OCI-LY1 (cell line): ENCODE measurements around the gene ZNF226.
"Not testable (repeated sequence)": the region's sequence is repeated elsewhere in the genome, so short reads cannot be mapped to it uniquely, and the experiment has no call there.

Experiments used
- H2AFZ ChIP-seq: fragments of 200-600 bp; sonication (generic), shearing (Covaris generic); 2 replicates; pipeline ENCODE4 v1.6.0; 2014; ENCODE audit warnings: antibody characterized with exemption, mild to moderate bottlenecking, low read length
- H3F3A ChIP-seq: fragments of 200-600 bp; sonication (generic), shearing (Covaris generic); 2 replicates; pipeline ENCODE4 v1.6.0; 2014; ENCODE audit warnings: mild to moderate bottlenecking, antibody characterized with exemption, low read length, moderate library complexity; ENCODE audit not compliant: insufficient read depth
- H3K27ac ChIP-seq: fragments of 200-600 bp; sonication (generic); 2 replicates; pipeline ENCODE4 v1.5.1; 2014; ENCODE audit warnings: low read length, mixed run types, mild to moderate bottlenecking, low read depth; ENCODE audit not compliant: poor library complexity, severe bottlenecking
- H3K27me3 ChIP-seq: fragments of 200-600 bp; sonication (generic); 2 replicates; pipeline ENCODE4 v1.6.0; 2014; ENCODE audit warnings: antibody characterized with exemption, mild to moderate bottlenecking, low read length, moderate library complexity; ENCODE audit not compliant: insufficient read depth
- H3K36me3 ChIP-seq: fragments of 200-600 bp; sonication (generic); 2 replicates; pipeline ENCODE4 v1.6.1; 2014; ENCODE audit warnings: mild to moderate bottlenecking, antibody characterized with exemption, low read length, moderate library complexity, mixed read lengths; ENCODE audit not compliant: insufficient read depth
- H3K4me1 ChIP-seq: fragments of 200-600 bp; sonication (generic); 2 replicates; pipeline ENCODE4 v1.5.1; 2014; ENCODE audit warnings: mild to moderate bottlenecking, low read length, moderate library complexity; ENCODE audit not compliant: insufficient read depth, severe bottlenecking
- H3K4me2 ChIP-seq: fragments of 200-600 bp; sonication (generic), shearing (Covaris generic); 2 replicates; pipeline ENCODE4 v1.6.1; 2014; ENCODE audit warnings: low read length
- H3K4me3 ChIP-seq: fragments of 200-600 bp; sonication (generic); 2 replicates; pipeline ENCODE4 v1.5.1; 2014; ENCODE audit warnings: low read length, low read depth, mild to moderate bottlenecking, mixed read lengths; ENCODE audit not compliant: poor library complexity, severe bottlenecking
- H3K79me2 ChIP-seq: fragments of 200-600 bp; shearing (Covaris generic); 2 replicates; pipeline ENCODE4 v1.6.1; 2016; ENCODE audit warnings: mixed run types, low read length, mixed read lengths; ENCODE audit not compliant: insufficient read depth
- H3K9ac ChIP-seq: fragments of 200-600 bp; sonication (generic), shearing (Covaris generic); 2 replicates; pipeline ENCODE4 v1.6.1; 2014; ENCODE audit warnings: mild to moderate bottlenecking, low read length, mixed read lengths
- H3K9me2 ChIP-seq: fragments of 200-600 bp; sonication (generic), shearing (Covaris generic); 2 replicates; pipeline ENCODE4 v1.6.1; 2014; ENCODE audit warnings: low read depth, mild to moderate bottlenecking, low read length, mixed read lengths
- H3K9me3 ChIP-seq: fragments of 200-600 bp; shearing (Covaris generic); 2 replicates; pipeline ENCODE4 v1.6.1; 2014; ENCODE audit warnings: low read length, mixed read lengths
- H4K20me1 ChIP-seq: fragments of 200-600 bp; sonication (generic), shearing (Covaris generic); 2 replicates; pipeline ENCODE4 v1.6.0; 2016; ENCODE audit warnings: mild to moderate bottlenecking, low read length; ENCODE audit not compliant: insufficient read depth
- EZH2 ChIP-seq: fragments of 200-600 bp; sonication (generic), shearing (Covaris generic); IDR thresholded peaks from 2 replicates; pipeline ENCODE4 v1.8.0; 2017; ENCODE audit warnings: borderline replicate concordance, mixed run types, mild to moderate bottlenecking, antibody characterized with exemption, low read length, moderate library complexity, mixed read lengths
- TF ChIP-seq, protein P1 (sequence below): fragments of 200-600 bp; sonication (generic), shearing (Covaris generic); IDR thresholded peaks from 2 replicates; pipeline ENCODE4 v1.5.1; 2017; ENCODE audit warnings: mild to moderate bottlenecking, antibody characterized with exemption, low read length, moderate library complexity, mixed read lengths

Gene ZNF226

DNA sequence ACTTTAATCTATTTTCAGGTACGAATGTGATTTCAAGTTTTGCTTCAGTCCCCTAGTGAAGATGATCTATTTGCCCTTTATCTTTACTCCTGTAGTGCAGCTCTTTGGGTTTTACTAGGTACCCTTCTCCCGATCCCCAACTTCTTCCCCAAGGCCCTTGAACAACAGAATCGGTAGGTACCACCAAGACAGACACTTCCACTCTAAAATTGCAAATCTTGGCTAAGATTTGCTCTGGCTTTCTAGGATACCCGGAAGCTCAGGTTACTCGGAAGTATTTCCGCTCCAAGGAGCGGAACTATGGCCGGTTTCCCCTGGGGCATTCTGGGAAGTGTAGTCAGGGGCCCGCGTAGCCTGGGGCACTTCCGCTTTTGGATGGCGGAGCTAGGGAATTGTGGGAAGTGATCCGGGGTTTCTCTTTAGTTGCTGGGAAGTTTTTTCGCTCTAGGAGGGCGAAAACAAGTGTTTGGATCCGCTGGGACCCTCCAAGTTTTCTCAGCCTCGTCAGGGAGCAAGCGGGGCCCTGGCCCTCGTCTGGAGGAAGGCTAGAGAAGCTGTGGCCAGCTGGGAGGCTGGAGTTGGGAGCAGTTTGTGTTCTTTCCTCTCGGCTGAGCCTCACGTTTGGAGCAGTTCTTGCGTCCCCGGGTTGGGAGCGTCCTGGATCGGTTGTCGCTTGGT is 42.4 kb downstream of the ZNF226 start:
- H3K4me3 ChIP-seq: peak overlapping the region; percentile 93
- H3K9ac ChIP-seq: peak overlapping the region; percentile 95
- no peak for TF ChIP-seq EZH2
- TF ChIP-seq, protein P1, sequence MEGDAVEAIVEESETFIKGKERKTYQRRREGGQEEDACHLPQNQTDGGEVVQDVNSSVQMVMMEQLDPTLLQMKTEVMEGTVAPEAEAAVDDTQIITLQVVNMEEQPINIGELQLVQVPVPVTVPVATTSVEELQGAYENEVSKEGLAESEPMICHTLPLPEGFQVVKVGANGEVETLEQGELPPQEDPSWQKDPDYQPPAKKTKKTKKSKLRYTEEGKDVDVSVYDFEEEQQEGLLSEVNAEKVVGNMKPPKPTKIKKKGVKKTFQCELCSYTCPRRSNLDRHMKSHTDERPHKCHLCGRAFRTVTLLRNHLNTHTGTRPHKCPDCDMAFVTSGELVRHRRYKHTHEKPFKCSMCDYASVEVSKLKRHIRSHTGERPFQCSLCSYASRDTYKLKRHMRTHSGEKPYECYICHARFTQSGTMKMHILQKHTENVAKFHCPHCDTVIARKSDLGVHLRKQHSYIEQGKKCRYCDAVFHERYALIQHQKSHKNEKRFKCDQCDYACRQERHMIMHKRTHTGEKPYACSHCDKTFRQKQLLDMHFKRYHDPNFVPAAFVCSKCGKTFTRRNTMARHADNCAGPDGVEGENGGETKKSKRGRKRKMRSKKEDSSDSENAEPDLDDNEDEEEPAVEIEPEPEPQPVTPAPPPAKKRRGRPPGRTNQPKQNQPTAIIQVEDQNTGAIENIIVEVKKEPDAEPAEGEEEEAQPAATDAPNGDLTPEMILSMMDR: no peak
- H3K27me3 ChIP-seq: no peaks in the 10 kb centered on the region
- H3K4me1 ChIP-seq: peaks cover 17% of the 10 kb centered on the region
- peak overlapping the region; percentile 35 for H3K27ac ChIP-seq
- H4K20me1 ChIP-seq: no peaks in the 10 kb centered on the region
- H3K9me3 ChIP-seq: peaks cover 10% of the 10 kb centered on the region
- H3K4me2 ChIP-seq: peak overlapping the region; percentile 90
- H2AFZ ChIP-seq: peak overlapping the region; percentile 96
- no peaks in the 10 kb centered on the region for H3F3A ChIP-seq
- H3K36me3 ChIP-seq: no peaks in the 10 kb centered on the region
- H3K79me2 ChIP-seq: no peaks in the 10 kb centered on the region
- no peaks in the 10 kb centered on the region for H3K9me2 ChIP-seq

DNA sequence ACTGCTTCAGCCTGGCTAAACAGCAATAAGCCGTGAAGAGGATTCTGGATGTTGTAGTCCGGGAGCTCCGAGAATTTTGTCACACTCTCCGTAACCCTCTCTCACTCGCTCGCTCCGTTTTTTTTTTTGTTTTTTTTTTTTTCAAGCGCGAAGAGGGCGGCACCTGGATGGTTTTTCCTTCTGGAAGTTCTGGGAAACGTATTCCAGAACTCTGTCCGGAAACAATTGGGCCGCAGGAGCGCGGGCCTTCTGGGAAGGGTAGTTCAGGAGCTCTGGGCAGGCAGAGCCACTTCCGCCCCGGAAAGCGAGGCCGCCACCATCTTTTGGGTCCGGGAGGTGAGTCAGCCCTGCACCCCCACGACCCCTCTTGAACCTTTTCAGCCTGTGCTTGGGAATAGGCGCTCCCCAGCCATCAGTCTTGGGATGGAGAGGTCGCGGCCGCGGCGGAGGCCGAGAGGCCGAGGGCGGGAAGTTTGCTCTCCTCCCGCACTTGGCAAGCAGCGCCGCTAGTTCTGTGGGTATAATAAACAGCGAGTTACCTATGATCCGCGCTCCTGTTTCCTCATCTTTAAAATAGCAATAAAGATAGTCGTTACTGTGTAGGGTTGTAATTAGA is 47.5 kb downstream of the ZNF226 start, which contains the start of gene ZNF227:
ZNF227 (plus strand) TSS at position 283 of the 616 bp plus-strand sequence. CDS start 5,261 bp downstream, outside the sequence.
- Histone ChIP-seq H3K4me2 (peak within 1 kb of the TSS; percentile 81), H3K9ac (peak within 1 kb of the TSS; percentile 92), H3K4me3 (peak within 1 kb of the TSS; percentile 94), H3K79me2 (peaks cover 16% of the 10 kb centered on the region), H3K27me3 (no peaks in the 10 kb centered on the region), H3K36me3 (peaks cover 38% of the 10 kb centered on the region), H2AFZ (peak within 1 kb of the TSS; percentile 67), H3K9me3 (0 out of 2 replicates have a peak, but pooled peaks cover 2% of the 10 kb centered on the region), H3F3A (no peaks in the 10 kb centered on the region), H3K4me1 (peaks cover 22% of the 10 kb centered on the region), H3K27ac (peak within 1 kb of the TSS; percentile 43), H4K20me1 (no peaks in the 10 kb centered on the region), H3K9me2 (no peaks in the 10 kb centered on the region)
- TF ChIP-seq EZH2: no peak
- TF ChIP-seq, protein P1: no peak

DNA sequence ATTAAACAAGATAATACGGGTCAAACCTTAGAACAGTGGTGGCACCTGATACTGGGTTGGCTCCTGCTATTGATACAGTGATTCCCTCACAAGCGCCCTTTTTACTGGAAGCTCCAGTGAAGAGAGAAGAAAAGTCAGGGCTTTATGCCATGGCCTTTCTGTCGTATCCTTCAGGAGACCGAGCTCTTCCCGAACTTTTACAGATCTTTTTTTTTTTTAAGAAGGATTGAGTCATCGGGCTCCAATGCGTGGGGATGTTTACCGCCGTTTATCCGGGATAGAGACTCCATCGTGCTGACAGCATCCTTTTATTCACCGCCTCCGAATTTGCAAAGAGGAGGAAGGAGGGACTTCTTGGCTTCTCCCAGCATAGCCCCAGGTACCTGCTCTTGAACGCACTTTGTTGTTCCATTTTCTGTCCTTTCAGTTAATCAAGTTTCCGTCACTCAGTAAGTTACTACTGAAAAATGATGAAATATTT is 48.0 kb downstream of the ZNF226 start:
- Histone ChIP-seq H3K4me2 (peak overlapping the region; percentile 81), H3K4me1 (peaks cover 18% of the 10 kb centered on the region), H2AFZ (peak overlapping the region; percentile 48; the same call in 1 of the 2 replicates), H3K27me3 (no peaks in the 10 kb centered on the region), H3F3A (no peaks in the 10 kb centered on the region), H3K4me3 (peak overlapping the region; percentile 94), H3K9me3 (0 out of 2 replicates have a peak, but pooled peaks cover 2% of the 10 kb centered on the region), H3K9me2 (no peaks in the 10 kb centered on the region), H3K79me2 (peaks cover 16% of the 10 kb centered on the region), H4K20me1 (no peaks in the 10 kb centered on the region), H3K36me3 (peaks cover 44% of the 10 kb centered on the region), H3K9ac (peak overlapping the region; percentile 92), H3K27ac (peak overlapping the region; percentile 43)
- TF ChIP-seq, protein P1: no peak
- no peak for TF ChIP-seq EZH2

DNA sequence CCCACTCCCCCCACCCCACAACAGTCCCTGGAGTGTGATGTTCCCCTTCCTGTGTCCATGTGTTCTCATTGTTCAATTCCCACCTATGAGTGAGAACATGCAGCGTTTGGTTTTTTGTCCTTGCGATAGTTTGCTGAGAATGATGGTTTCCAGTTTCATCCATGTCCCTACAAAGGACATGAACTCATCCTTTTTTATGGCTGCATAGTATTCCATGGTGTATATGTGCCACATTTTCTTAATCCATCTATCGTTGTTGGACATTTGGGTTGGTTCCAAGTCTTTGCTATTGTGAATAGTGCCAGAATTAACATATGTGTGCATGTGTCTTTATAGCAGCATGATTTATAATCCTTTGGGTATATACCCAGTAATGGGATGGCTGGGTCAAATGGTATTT is 55.0 kb downstream of the ZNF226 start:
- not testable (repeated sequence) for H3K4me1 ChIP-seq, H3K27me3 ChIP-seq, H3K9me2 ChIP-seq, H3K27ac ChIP-seq, H2AFZ ChIP-seq, H3K4me3 ChIP-seq, H3K79me2 ChIP-seq, H4K20me1 ChIP-seq, H3K4me2 ChIP-seq, H3F3A ChIP-seq, H3K9ac ChIP-seq, H3K9me3 ChIP-seq
- H3K36me3 ChIP-seq: peaks cover 50% of the 10 kb centered on the region

DNA sequence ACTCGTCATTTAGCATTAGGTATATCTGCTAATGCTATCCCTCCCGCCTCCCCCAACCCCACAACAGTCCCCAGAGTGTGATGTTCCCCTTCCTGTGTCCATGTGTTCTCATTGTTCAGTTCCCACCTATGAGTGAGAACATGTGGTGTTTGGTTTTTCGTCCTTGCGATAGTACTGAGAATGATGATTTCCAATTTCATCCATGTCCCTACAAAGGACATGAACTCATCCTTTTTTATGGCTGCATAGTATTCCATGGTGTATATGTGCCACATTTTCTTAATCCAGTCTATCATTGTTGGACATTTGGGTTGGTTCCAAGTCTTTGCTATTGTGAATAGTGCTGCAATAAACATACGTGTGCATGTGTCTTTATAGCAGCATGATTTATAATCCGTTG is 55.9 kb downstream of the ZNF226 start:
- not testable (repeated sequence) for H3K4me3 ChIP-seq, H3K9ac ChIP-seq, H3K4me1 ChIP-seq, H3K79me2 ChIP-seq, H4K20me1 ChIP-seq, H3K9me3 ChIP-seq, H3F3A ChIP-seq, H3K27ac ChIP-seq, H3K9me2 ChIP-seq, H3K4me2 ChIP-seq, H3K27me3 ChIP-seq, H2AFZ ChIP-seq
- H3K36me3 ChIP-seq: peaks cover 42% of the 10 kb centered on the region
